HAP-1 (cell line): ENCODE data around the gene DPP6.

Experiments
- DNase-seq, 2 experiments: peaks; one replicate each; pipeline ENCODE4 v3.0.0-alpha.2; 2016 to 2020; ENCODE audit warnings: low spot score in 2 of 2
- H3K27me3 ChIP-seq: fragments of 250-450 bp; sonication (Bioruptor Pico); 2 replicates; pipeline ENCODE4 v1.5.1; 2020; ENCODE audit warnings: low read depth, mild to moderate bottlenecking, moderate library complexity
- H3K36me3 ChIP-seq: fragments of 250-450 bp; sonication (Bioruptor Pico); replicated peaks from 2 replicates; pipeline ENCODE4 v1.5.1; 2020; ENCODE audit warnings: mild to moderate bottlenecking
- H3K4me1 ChIP-seq: fragments of 250-450 bp; sonication (Bioruptor Pico); 2 replicates; pipeline ENCODE4 v1.5.1; 2020; ENCODE audit warnings: mild to moderate bottlenecking
- H3K4me3 ChIP-seq: fragments of 250-450 bp; sonication (Bioruptor Pico); 2 replicates; pipeline ENCODE4 v1.5.1; 2020; ENCODE audit warnings: mild to moderate bottlenecking, moderate library complexity
- H3K9me3 ChIP-seq: fragments of 250-450 bp; sonication (Bioruptor Pico); 2 replicates; pipeline ENCODE4 v1.5.1; 2020; ENCODE audit warnings: mild to moderate bottlenecking, moderate library complexity
- in situ Hi-C: fragments of 300-500 bp; cut with MboI; formaldehyde crosslinking; loops from 3 replicates; pipeline ENCODE4 v1.14.3; 2020; ENCODE audit warnings: low sequenced_read_pairs, inconsistent platforms, mixed read lengths

The DPP6 gene

DNA sequence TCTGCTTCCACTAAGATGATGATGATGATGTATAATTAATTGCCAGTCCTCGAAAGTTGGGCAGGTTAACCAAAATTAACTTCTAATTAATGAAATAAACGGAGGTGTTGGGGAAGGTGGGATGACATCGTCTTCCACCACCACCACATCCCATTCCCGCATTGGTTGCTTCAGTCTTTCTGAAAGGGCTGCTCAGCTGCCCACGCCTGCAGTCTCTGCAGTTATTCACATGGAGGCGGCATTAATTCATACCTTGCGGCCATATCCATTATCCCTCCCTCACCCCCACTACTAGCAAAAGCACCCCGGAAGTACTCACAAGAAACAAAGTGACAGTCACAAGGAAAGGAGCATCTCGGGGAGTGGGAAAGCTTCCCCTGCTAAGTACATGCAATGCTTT, 387.9 kb downstream of the DPP6 start:
- no peaks in the 10 kb centered on the region for H3K27me3 ChIP-seq
- no peak overlapping the region for H3K4me3 ChIP-seq
- DNase-seq: no peak
- no peaks in the 10 kb centered on the region for H3K36me3 ChIP-seq
- H3K9me3 ChIP-seq: no peaks in the 10 kb centered on the region; the same call in 1 of the 2 replicates
- no peaks in the 10 kb centered on the region for H3K4me1 ChIP-seq
- in situ Hi-C loops: no loop called here

DNA sequence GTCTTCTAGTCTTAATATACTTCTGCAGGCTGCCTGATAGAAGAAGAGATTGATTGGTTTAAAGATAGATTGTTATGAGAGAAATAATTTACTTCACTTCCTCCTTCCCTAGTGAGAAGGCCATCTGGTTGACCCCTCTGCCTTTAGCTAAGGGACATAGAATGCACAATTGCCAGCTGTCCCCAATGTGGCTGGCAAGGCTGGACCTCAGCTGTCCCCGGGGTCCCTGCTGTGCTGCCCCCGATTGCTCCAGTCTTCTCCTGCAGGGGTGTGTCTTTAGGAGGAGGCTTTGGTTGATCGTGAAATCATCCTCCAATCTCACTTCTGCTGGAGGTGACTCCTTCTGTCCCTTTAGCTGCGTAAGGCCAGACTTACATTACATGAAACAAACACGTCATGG, 388.5 kb downstream of the DPP6 start:
- H3K4me3 ChIP-seq: no peak overlapping the region
- no peak for DNase-seq
- H3K4me1 ChIP-seq: no peaks in the 10 kb centered on the region
- no peaks in the 10 kb centered on the region for H3K36me3 ChIP-seq
- no peaks in the 10 kb centered on the region; the same call in 1 of the 2 replicates for H3K9me3 ChIP-seq
- in situ Hi-C loops: no loop called here
- no peaks in the 10 kb centered on the region for H3K27me3 ChIP-seq

DNA sequence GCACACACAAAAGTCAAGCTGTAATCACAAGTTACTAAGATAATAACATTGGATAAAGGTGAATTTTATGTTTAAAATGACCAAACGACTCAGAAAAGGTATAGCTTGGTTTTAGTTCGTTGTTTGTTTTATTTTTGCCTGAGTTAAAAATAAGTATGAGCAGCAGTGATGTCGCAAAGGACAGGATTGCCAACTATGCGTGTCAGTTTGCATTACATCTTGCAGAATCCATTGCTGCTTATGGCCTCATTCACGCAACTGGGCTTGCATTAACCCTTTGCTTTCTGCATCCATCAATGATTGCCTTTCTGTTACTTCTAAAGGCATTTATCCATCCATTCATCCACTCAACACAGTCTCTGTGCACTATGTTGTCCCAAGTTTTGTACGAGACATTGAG, 389.6 kb downstream of the DPP6 start:
- no peak for DNase-seq
- Histone ChIP-seq H3K9me3 (no peaks in the 10 kb centered on the region; the same call in 1 of the 2 replicates), H3K36me3 (no peaks in the 10 kb centered on the region), H3K4me3 (no peak overlapping the region), H3K4me1 (no peaks in the 10 kb centered on the region), H3K27me3 (no peaks in the 10 kb centered on the region)
- in situ Hi-C loops: no loop called here

DNA sequence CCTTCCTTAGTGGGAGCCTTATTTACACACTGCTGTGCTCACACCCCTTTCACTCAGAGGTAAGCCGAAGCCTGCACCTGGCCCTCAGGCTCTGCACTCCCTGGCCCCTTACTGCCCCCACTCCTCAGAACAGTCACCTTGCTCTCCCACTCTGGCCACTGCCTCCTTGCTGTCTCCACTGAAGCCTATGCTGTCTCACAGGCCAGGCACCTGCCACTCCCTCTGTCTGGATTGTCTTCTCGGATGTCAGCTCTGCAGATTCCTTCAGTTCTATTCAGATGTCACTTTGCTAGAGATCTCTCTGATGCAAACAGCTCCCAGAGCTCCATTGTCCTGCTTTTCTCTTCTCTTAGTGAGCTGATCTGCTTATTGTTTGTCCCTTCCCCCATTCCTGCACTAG, 390.7 kb downstream of the DPP6 start:
- in situ Hi-C loops: no loop called here
- DNase-seq: no peak
- Histone ChIP-seq H3K4me1 (no peaks in the 10 kb centered on the region), H3K27me3 (no peaks in the 10 kb centered on the region), H3K36me3 (no peaks in the 10 kb centered on the region), H3K4me3 (no peak overlapping the region), H3K9me3 (no peaks in the 10 kb centered on the region; the same call in 1 of the 2 replicates)

DNA sequence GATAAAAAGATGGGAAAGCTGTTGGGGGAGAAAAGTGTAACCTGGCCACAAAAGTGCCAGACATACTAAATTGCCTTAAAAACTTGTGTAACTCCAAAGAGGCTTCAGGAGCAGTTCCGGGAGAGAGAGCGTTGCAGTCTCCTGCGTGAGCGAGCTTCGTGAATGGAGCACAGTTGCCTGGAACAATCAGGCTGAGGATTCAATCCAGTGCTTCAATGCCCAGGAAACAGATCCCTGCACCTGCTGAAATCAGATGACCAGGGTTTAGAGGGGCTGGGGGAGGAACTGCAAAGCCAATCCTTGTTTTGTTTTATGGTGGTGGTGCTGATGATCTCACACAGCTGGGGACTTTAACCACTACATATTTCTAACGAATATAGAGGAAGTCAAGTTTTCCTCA, 398.3 kb downstream of the DPP6 start:
- H3K4me3 ChIP-seq: no peak overlapping the region
- no peaks in the 10 kb centered on the region for H3K36me3 ChIP-seq
- in situ Hi-C loops: no loop called here
- H3K27me3 ChIP-seq: no peaks in the 10 kb centered on the region
- DNase-seq: no peak
- no peaks in the 10 kb centered on the region for H3K4me1 ChIP-seq
- no peaks in the 10 kb centered on the region for H3K9me3 ChIP-seq

DNA sequence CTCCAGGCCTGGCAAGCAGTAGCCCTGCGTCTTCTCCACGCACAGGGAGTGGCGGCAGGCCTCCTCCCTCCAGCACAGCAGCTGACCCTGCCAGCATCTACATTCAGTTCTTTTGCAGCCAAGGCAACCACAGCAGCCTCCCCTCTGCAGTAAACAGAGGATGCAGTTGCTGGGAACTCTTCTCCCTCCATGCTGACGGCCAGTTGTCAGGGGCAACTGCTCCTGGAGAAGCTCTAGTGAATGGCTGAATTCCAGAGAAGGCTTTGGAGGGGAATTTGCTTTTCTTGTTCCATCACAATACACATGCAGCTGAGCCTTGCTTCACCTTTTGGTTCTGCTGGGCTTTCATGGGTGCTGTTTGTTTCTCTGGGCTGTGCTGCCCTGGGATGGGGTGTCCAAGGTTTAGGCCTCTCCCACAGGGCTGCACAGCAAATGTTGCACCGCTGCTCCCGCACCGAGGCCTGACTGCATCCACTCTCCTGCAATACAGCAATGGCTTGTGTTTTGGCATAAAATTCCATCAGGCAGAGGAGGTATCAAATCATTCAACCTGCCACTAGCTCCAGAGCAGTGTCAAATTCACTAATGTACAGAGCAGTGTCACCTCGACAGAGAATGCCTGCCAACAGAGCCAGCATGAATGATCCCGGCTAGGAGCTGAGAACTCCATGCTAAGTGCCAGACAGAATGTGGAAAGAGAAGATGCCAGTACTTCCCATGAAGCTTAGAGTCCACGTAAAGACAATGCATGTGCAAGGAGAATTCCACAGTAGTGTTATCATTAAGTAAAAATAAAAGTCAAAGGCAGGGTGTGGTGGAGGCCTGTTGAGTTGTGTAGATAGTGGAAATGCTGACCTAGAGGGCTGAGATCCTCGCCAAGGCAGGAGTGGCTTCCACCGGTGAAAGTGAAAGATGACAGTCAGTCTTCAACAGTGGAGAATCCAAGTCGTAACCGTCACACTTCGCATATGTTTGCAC, 399.6 kb downstream of the DPP6 start:
- Histone ChIP-seq H3K27me3 (no peaks in the 10 kb centered on the region), H3K4me3 (no peak overlapping the region), H3K4me1 (no peaks in the 10 kb centered on the region), H3K36me3 (no peaks in the 10 kb centered on the region), H3K9me3 (no peaks in the 10 kb centered on the region)
- no peak for DNase-seq
- in situ Hi-C loops: no loop called here

DNA sequence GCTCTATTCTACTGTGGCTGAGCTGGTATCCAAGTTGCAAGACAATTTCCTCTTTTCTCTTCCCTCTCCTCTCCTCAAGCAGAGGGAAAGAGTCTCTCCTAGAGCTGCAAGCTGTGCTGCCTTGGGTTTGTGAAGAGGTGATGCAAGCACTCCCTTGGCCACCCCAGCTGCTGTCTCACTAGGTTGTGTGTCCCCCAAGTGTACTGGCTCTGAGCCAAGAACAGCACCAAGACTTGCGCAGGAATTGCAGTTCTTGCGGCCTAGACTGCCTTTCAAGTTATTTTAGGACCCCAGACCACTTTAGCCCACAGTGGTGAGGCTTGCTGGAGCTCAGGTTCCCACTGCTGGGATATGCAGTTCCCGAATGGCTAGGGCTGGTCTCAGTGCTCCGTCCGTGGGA, 411.6 kb downstream of the DPP6 start:
- DNase-seq: no peak
- no peak overlapping the region for H3K4me3 ChIP-seq
- no peaks in the 10 kb centered on the region for H3K27me3 ChIP-seq
- no peaks in the 10 kb centered on the region for H3K9me3 ChIP-seq
- H3K4me1 ChIP-seq: no peaks in the 10 kb centered on the region
- H3K36me3 ChIP-seq: no peaks in the 10 kb centered on the region
- in situ Hi-C loops: no loop called here

DNA sequence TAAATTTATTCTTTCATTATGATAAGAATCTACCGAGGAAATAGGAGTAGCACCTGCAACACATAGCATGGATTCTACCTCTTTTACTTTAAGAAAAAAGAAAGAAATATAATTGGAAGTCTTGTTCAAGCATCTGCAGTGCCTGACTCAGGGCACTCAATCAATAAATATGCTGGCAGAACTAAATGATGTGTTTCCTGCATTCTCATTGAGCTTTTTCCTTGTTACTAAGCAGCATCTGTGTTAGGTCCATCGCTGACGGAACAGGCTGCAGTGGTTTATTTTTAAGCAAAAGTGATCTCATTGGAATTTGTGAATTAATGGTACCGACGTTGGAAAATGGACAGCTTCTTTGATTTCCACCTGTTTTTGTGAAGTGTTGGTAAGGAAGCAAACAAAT, 417.5 kb downstream of the DPP6 start:
- H3K4me1 ChIP-seq: no peaks in the 10 kb centered on the region
- no peak for DNase-seq
- in situ Hi-C loops: no loop called here
- no peaks in the 10 kb centered on the region for H3K27me3 ChIP-seq
- no peak overlapping the region for H3K4me3 ChIP-seq
- H3K9me3 ChIP-seq: no peaks in the 10 kb centered on the region
- no peaks in the 10 kb centered on the region for H3K36me3 ChIP-seq

DNA sequence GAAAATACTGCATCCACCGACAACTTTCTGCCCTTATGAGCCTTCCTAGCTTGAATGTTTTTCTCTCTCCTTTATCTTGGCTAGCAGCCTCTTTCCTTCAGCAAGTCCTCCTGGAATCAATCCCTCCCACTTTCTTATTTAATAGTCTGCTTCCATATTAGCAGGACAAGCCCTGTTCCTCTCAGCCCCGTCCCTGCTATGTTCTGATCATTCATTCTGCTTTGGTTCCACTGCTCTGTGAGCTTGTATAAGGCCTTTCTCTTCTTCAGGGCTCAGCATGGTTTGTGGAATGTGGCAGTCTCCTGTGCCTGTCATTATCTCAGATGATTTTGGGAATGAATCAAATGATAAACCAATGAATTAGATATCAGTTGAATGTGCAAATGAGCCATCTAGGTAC, 420.1 kb downstream of the DPP6 start:
- Histone ChIP-seq H3K4me1 (no peaks in the 10 kb centered on the region), H3K9me3 (no peaks in the 10 kb centered on the region), H3K36me3 (no peaks in the 10 kb centered on the region), H3K4me3 (no peak overlapping the region), H3K27me3 (no peaks in the 10 kb centered on the region)
- in situ Hi-C loops: no loop called here
- no peak for DNase-seq

DNA sequence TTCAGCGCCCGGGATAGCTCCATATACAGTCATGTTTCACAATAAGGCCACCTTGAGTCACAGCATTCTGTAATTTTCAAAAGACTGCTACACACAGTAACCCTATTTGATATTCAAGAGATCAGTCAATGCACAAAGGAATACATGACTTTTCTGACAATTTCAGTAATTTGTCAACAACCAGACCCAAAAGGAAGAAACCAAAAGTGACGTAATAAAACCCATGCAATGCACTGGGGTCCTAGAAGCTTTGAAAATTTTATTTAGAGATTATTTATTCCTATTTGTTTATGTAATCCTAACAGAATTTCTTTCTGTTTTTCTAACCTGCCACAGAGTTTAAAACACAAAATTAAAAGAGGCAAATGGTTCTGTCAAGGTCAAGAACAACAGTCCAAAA, 421.2 kb downstream of the DPP6 start:
- no peaks in the 10 kb centered on the region for H3K9me3 ChIP-seq
- H3K27me3 ChIP-seq: no peaks in the 10 kb centered on the region
- H3K36me3 ChIP-seq: no peaks in the 10 kb centered on the region
- no peak for DNase-seq
- no peak overlapping the region for H3K4me3 ChIP-seq
- no peaks in the 10 kb centered on the region for H3K4me1 ChIP-seq
- in situ Hi-C loops: no loop called here

DNA sequence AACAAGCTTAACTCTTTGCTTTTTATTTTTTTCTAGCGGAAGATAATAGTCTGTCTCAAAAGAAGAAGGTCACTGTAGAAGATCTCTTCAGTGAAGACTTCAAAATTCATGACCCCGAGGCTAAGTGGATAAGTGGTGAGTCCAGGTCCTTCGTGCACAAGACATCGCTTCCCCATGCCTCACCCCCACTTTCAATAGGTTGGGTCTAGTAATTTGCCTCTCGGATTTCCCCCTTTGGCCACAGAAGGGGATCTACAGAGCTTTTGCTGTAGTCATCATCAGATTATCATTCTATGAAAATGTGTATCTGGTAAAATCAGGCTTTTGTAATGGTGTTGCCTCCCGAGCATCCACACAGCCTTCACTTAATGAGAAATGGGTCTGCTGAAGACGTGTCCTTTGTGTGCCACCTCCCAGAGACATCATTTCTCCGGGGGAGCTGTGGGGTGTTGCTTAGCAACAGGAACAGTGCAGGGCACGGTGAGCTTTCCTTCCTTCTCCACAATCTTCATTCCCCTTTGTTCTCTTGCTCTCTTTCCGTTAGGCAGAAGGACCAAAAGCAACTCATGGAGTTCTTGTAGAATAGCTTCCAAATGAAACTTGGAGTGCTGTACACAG, 422.8 kb downstream of the DPP6 start:
- Histone ChIP-seq H3K4me3 (no peak overlapping the region), H3K27me3 (no peaks in the 10 kb centered on the region), H3K9me3 (no peaks in the 10 kb centered on the region), H3K4me1 (no peaks in the 10 kb centered on the region), H3K36me3 (no peaks in the 10 kb centered on the region)
- DNase-seq: no peak
- in situ Hi-C loops: no loop called here

DNA sequence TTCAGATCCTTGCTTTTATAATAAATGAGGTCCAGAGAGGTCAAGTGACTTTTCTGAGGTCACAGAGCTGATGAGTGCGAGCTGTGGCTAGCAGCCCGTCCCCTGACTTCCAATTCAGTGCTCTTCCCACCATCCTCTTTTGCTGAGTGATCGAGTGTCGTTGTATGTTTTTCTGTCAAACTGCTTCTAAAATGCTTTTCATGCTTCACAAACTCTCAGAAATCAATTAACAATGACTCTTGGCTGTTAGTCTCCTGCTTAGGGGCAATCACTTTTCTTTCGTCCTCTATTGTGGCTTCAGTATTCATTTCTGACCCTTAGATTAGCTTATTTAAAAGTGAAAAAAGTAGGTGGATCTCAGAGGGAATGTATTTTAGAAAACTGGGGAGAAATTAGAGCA, 423.7 kb downstream of the DPP6 start:
- H3K4me3 ChIP-seq: no peak overlapping the region
- DNase-seq: no peak
- in situ Hi-C loops: no loop called here
- H3K9me3 ChIP-seq: no peaks in the 10 kb centered on the region
- H3K36me3 ChIP-seq: no peaks in the 10 kb centered on the region
- H3K4me1 ChIP-seq: no peaks in the 10 kb centered on the region
- H3K27me3 ChIP-seq: no peaks in the 10 kb centered on the region

DNA sequence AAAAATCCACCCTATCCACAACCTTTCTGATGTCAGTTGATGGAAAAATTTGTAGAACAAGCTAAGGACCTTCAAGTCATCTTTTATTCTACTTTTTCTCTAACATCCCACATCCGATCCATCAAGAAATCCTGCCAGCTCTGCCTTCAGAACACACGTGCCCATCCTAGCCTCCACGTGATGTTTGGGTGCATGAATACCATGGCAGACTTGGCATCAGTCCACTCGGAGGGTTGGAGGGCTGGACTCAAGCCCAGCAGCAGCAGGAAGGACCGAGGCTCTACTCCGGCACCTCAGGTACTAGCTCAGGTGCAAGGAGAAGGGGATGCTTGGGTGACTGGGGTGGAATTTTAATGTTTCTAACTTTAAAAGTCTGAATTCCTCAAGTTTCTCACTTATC, 428.6 kb downstream of the DPP6 start:
- in situ Hi-C loops: no loop called here
- H3K27me3 ChIP-seq: no peaks in the 10 kb centered on the region
- no peaks in the 10 kb centered on the region for H3K4me1 ChIP-seq
- no peak for DNase-seq
- H3K9me3 ChIP-seq: no peaks in the 10 kb centered on the region
- H3K4me3 ChIP-seq: no peak overlapping the region
- no peaks in the 10 kb centered on the region for H3K36me3 ChIP-seq

DNA sequence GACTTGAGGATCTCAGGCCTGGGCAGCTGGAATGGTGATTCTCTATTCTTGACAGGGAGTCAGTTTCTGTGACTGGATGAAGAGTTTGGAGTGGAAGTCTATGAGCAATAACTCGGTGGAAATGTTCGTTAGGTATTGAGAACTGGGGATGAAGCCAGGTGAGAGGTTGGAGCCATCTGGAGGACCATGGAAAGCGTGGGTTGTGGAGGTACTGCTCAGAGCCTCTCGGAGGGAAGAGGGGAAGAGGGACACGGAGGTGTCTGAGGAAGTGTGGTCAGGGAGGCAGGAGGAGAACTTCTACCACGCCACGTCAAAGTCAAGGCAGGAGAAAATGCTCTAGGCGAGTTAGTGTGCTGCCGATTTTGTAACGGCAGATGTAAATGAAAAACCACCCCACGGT, 430.7 kb downstream of the DPP6 start:
- Histone ChIP-seq H3K36me3 (no peaks in the 10 kb centered on the region), H3K4me3 (no peak overlapping the region), H3K4me1 (no peaks in the 10 kb centered on the region), H3K9me3 (no peaks in the 10 kb centered on the region), H3K27me3 (no peaks in the 10 kb centered on the region)
- DNase-seq: no peak
- in situ Hi-C loops: no loop called here
